Measurements from ENCODE around the gene HNRNPC. TPM values are rescaled to one million over a fixed set of nuclear protein-coding genes. Genes with fewer than 3 reads are reported as not detected.

Gene HNRNPC
- total and polyA plus RNA-seq, 9 of the 15 experiments (the other 6 are each of a cell fraction or from before 2014, with no cell fraction given) = 679 to 1,557 (median 1,191) TPM

- no peaks in the 10 kb centered on the region; a peak in 1 of 5 replicates for H3K4me1 ChIP-seq (replicated peaks in 1 of 2; ENCODE audit: control insufficient read depth in 2 of 2, insufficient read depth in 2 of 2, low read length in 2 of 2)
- no peaks in the 10 kb centered on the region; a peak in 1 of 5 replicates for H3K27me3 ChIP-seq (ENCODE audit: control insufficient read depth in 2 of 2, insufficient read depth in 2 of 2, low read length in 2 of 2)
- intact Hi-C loops (cut with micrococcal nuclease) = no loop called here
- in situ Hi-C loops (cut with MboI) = no loop called here
- no peak overlapping the region for H3K27ac ChIP-seq (ENCODE audit: extremely low read depth, low read depth, low read length)
- no TSS peak for BruUV-seq (replicated peaks)
- H3K36me3 ChIP-seq (ENCODE audit: control insufficient read depth, insufficient read depth, low read length) = peaks cover 98% of the 10 kb centered on the region
- peaks cover 98% of the 10 kb centered on the region for H3K79me2 ChIP-seq (ENCODE audit: control insufficient read depth, insufficient read depth, low read length)
- FAIRE-seq (no peak), ATAC-seq (no peak), DNase-seq (ENCODE audit: extremely low read depth in 1 of 4, low spot score in 3 of 4) (no peak)
- H4K20me1 ChIP-seq (replicated peaks; ENCODE audit: control insufficient read depth, insufficient read depth, low read length) = peaks cover 14% of the 10 kb centered on the region
- no peak overlapping the region for H3K4me2 ChIP-seq (ENCODE audit: insufficient read depth, low read length)
- no peak overlapping the region for H2AFZ ChIP-seq (ENCODE audit: low read depth, low read length)
- TF ChIP-seq ARID2 (IDR thresholded peaks at IDR 0.05) (no peak), MGA (IDR thresholded peaks at IDR 0.05) (no peak), RBM25 (IDR thresholded peaks at IDR 0.05; ENCODE audit: low read depth, low read length, severe bottlenecking) (no peak), ZNF79 (CRISPR knock-in tag; IDR thresholded peaks at IDR 0.05; ENCODE audit: low read depth) (no peak)
- TF ChIP-seq, protein P1, sequence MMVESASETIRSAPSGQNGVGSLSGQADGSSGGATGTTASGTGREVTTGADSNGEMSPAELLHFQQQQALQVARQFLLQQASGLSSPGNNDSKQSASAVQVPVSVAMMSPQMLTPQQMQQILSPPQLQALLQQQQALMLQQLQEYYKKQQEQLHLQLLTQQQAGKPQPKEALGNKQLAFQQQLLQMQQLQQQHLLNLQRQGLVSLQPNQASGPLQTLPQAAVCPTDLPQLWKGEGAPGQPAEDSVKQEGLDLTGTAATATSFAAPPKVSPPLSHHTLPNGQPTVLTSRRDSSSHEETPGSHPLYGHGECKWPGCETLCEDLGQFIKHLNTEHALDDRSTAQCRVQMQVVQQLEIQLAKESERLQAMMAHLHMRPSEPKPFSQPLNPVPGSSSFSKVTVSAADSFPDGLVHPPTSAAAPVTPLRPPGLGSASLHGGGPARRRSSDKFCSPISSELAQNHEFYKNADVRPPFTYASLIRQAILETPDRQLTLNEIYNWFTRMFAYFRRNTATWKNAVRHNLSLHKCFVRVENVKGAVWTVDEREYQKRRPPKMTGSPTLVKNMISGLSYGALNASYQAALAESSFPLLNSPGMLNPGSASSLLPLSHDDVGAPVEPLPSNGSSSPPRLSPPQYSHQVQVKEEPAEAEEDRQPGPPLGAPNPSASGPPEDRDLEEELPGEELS (CRISPR knock-in tag; IDR thresholded peaks at IDR 0.05; ENCODE audit: borderline replicate concordance) = no peak
- CTCF ChIA-PET (ENCODE audit: low intra/inter-chr PET ratio) = interaction anchor here (0.6 kb wide), 1 partner anchor 256 kb away, joined by 4 read pairs; no protein-coding TSS in a partner anchor
- WGBS (ENCODE audit: insufficient coverage, low coverage, missing lambda C conversion rate) = 86% methylated on average over 5 of the region's 5 CpGs
- POLR2A ChIA-PET = interaction anchor here (1.1 kb wide), 1 partner anchor 14 kb away, joined by 3 read pairs; no protein-coding TSS in a partner anchor
- H3K4me3 ChIP-seq = no peak overlapping the region
- H3K9me3 ChIP-seq (replicated peaks; ENCODE audit: control insufficient read depth, insufficient read depth, low read depth, low read length) = no peaks in the 10 kb centered on the region
- H3K9me1 ChIP-seq (ENCODE audit: control insufficient read depth, insufficient read depth, low read length) = no peaks in the 10 kb centered on the region
- H3K9ac ChIP-seq (ENCODE audit: insufficient read depth in 1 of 2, low read depth in 2 of 2, low read length in 2 of 2) = no peak overlapping the region
These were observed 39.4 kb downstream of the HNRNPC start for GRCh38 chr14:21229821-21230220.
